ENCODE results near the gene ESR1. TPM values are rescaled to one million over a fixed set of nuclear protein-coding genes. Genes with fewer than 3 reads are reported as not detected.

ESR1 gene
- total RNA-seq, 1 experiment from 2014 or later, result not detected

DNA sequence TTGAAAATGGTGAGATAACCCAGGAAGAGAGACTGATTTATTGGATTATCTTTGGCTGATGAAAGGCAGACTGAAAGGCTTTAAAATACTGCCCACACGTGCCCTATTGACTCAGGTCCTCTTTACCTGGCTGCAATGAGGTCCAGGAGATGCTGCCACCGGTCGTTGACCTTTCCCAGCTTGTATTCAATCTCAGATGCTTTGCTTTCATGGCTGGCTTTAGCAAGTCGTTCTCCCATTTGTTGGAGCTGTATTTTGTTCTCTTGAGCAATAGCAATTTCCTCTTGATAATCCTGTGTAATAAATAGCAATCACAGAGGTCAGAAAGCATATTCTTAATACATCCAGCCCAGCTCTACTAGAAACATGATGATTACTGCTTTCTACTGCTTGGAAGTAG, 368.8 kb downstream of the ESR1 start:
- Mint-ChIP-seq H3K4me1 (peaks cover 2 to 3% of the 10 kb centered on the region in 2 experiments), H3K9me3 (no peaks in the 10 kb centered on the region), H3K4me3 (no peak overlapping the region), H3K27me3 (ENCODE audit: low read depth) (no peaks in the 10 kb centered on the region), H3K27ac (no peak overlapping the region), H3K36me3 (ENCODE audit: insufficient read depth in 1 of 3, low read depth in 3 of 3) (no peaks in the 10 kb centered on the region)
- Histone ChIP-seq H3K4ac (ENCODE audit: low read depth, low read length) (no peak overlapping the region), H3K9me3 (ENCODE audit: control insufficient read depth, low read depth, low read length) (no peaks in the 10 kb centered on the region), H3K27me3 (ENCODE audit: insufficient read depth, low read length) (no peaks in the 10 kb centered on the region), H3K9ac (ENCODE audit: extremely low read depth, insufficient read length, low read length) (no peak overlapping the region), H3K4me2 (ENCODE audit: insufficient read depth, insufficient read length, low read length) (no peak overlapping the region), H2BK20ac (ENCODE audit: low read depth, low read length, poor library complexity, severe bottlenecking) (no peak overlapping the region), H3K4me1 (ENCODE audit: insufficient read depth, low read length) (no peaks in the 10 kb centered on the region), H3K27ac (ENCODE audit: insufficient read length, low read depth, low read length) (no peak overlapping the region), H2AFZ (ENCODE audit: low read length) (no peak overlapping the region), H4K8ac (replicated peaks; ENCODE audit: insufficient read length, low read depth, low read length) (no peak overlapping the region), H2BK5ac (ENCODE audit: insufficient read length, low read length) (no peak overlapping the region), H3K56ac (ENCODE audit: insufficient read length, low read depth, low read length) (no peak overlapping the region), H4K91ac (ENCODE audit: insufficient read length, low read depth, low read length) (no peak overlapping the region), H3K23ac (ENCODE audit: insufficient read length, low read depth, low read length) (no peak overlapping the region), H3K79me1 (ENCODE audit: insufficient read depth, low read depth, low read length, poor library complexity, severe bottlenecking) (no peaks in the 10 kb centered on the region), H2BK15ac (ENCODE audit: low read depth, low read length) (no peak overlapping the region), H3K23me2 (ENCODE audit: insufficient read length, low read depth, low read length, poor library complexity, severe bottlenecking) (no peaks in the 10 kb centered on the region), H3K79me2 (ENCODE audit: insufficient read depth, low read length) (no peaks in the 10 kb centered on the region), H4K5ac (ENCODE audit: insufficient read length, low read depth, low read length) (no peak overlapping the region), H2BK120ac (ENCODE audit: low read depth, low read length, poor library complexity, severe bottlenecking) (no peak overlapping the region), H2BK12ac (ENCODE audit: insufficient read length, low read depth, low read length) (no peak overlapping the region), H3K14ac (ENCODE audit: insufficient read depth, low read length) (no peak overlapping the region), H4K20me1 (ENCODE audit: control insufficient read depth, insufficient read depth, insufficient read length) (no peaks in the 10 kb centered on the region), H3T11ph (ENCODE audit: low read length) (no peak overlapping the region), H2AK5ac (ENCODE audit: insufficient read length, low read length) (no peak overlapping the region), H3K18ac (ENCODE audit: insufficient read length, low read depth, low read length) (no peak overlapping the region)
- WGBS (ENCODE audit: extremely low coverage, insufficient read length, low lambda C conversion rate), result no CpG with 5 or more reads among the region's 4 CpGs
- no peak for DNase-seq
- TF ChIP-seq, protein P1, sequence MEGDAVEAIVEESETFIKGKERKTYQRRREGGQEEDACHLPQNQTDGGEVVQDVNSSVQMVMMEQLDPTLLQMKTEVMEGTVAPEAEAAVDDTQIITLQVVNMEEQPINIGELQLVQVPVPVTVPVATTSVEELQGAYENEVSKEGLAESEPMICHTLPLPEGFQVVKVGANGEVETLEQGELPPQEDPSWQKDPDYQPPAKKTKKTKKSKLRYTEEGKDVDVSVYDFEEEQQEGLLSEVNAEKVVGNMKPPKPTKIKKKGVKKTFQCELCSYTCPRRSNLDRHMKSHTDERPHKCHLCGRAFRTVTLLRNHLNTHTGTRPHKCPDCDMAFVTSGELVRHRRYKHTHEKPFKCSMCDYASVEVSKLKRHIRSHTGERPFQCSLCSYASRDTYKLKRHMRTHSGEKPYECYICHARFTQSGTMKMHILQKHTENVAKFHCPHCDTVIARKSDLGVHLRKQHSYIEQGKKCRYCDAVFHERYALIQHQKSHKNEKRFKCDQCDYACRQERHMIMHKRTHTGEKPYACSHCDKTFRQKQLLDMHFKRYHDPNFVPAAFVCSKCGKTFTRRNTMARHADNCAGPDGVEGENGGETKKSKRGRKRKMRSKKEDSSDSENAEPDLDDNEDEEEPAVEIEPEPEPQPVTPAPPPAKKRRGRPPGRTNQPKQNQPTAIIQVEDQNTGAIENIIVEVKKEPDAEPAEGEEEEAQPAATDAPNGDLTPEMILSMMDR (conservative IDR thresholded peaks at IDR 0.05), result no peak
